Measurements from ENCODE around the gene FAM13B.
"Not testable (repeated sequence)": the region's sequence is repeated elsewhere in the genome, so short reads cannot be mapped to it uniquely, and the experiment has no call there.

GRCh38 chr5:138052718-138053117, 19.8 kb upstream of the FAM13B start:
- TF ChIP-seq EP300 (IDR thresholded peaks at IDR 0.05; ENCODE audit: borderline replicate concordance in 1 of 2, control insufficient read depth in 1 of 2, low read depth in 2 of 2, low read length in 2 of 2); RBBP5 (conservative IDR thresholded peaks at IDR 0.05); NKRF (conservative IDR thresholded peaks at IDR 0.05): not testable (repeated sequence)

Data from GM12878 (cell line).